HG03159 (cell line): Measurements from ENCODE around the gene PLA2G4B.

Experiments used
- ATAC-seq: cut with Tn5 transposase; IDR thresholded peaks from one replicate; pipeline ENCODE4 v1.9.1; 2021; ENCODE audit warnings: mild to moderate bottlenecking, moderate library complexity; ENCODE audit not compliant: unreplicated experiment

Gene PLA2G4B

GRCh38 chr15:41850482-41851166, 12.0 kb downstream of the PLA2G4B start:
- no peak for ATAC-seq

DNA sequence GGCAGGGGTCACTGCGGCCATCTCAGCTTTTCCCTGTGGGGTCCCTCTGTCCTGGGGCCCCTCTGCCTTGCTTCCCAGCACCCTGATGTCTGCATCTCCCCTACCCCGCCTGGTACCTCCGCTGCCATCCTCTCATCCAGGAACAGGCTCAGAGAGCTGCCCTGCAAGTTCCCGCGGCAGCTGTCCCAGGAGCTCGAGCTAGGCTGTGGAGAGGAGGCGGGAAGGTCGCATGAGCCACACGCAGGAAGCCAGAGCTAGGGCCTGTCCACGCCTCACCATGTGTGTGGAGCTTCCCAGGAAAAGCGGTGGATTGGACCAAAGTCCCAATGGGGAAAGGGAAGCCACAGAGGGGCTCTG, 12.5 kb downstream of the PLA2G4B start:
- no peak for ATAC-seq

DNA sequence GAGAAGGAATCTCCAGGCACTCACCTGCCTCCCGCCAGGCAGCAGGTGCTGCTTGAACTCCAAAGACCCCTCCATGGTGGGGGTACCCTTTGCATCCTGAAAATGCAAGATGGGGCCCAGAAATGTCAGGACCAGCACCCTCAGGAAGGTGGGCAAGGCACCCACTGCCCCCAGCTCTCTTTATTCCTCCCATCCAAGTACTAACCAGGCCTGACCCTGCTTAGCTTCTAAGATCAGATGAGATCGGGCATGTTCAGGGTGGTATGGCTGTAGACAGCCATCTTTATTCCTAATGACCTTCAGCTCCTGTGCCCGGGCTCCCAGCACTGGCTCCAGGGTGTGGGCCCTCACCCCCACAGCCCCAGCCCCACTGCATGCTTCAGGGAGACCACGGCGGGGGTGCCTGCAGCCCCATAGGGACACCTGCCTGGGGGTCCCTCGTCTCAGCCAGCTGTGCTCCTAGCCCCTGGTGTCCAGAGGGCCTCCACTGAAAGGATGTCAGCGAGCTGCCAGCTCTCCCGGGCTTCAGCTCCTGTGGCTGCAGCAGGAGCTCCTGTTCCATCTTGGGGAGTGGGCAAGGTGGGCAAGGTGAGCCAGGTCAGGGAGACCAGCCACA, 13.2 kb downstream of the PLA2G4B start:
- no peak for ATAC-seq

DNA sequence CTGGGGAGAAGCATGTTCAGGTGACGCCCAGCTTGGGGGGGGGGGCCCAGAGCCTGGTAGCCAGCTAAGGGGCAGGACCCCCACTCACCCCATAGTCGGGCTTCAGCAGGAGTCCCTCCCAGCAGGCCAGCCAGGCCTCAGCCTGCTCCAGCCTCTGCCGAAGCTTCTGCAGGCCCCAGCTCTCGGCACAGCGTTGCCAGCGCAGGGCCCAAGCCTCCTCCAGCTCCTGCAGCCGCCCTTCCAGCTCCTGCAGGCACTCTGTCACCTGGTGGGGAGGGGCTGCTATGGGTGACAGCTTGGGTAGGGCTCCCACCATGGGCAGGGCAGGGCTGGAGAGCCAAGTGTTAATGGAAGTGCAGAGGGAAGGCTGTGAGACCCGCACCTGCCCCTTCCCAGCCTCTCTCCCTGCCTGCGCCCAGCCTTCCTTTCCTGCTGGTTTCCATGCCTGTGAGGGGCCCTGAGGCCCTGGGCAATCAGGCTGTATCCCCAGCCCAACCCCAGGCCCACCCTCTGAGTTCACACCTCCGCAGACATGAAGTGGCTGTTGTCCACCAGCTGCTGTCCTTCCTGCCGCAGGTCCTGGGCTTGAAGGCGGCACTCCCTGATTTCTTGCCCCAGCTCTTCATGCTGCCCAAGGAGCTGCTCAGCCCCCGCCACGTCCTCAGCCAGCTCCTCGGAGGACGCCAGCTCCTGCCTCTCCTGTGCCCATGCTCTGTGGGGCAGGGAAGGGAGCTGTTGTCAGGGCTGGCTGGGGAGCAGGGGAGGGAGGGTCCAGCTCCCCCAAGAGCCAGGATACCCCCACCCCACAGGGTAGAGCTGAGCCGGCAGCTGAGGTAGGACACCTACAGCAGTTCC, 14.3 kb downstream of the PLA2G4B start:
- ATAC-seq: no peak

GRCh38 chr15:41853831-41854230, 15.2 kb downstream of the PLA2G4B start:
- no peak for ATAC-seq

- ATAC-seq: no peak
These were observed 15.8 kb downstream of the PLA2G4B start for GRCh38 chr15:41854443-41854842.

- ATAC-seq: no peak
These were observed 16.8 kb downstream of the PLA2G4B start for GRCh38 chr15:41855261-41855961.

DNA sequence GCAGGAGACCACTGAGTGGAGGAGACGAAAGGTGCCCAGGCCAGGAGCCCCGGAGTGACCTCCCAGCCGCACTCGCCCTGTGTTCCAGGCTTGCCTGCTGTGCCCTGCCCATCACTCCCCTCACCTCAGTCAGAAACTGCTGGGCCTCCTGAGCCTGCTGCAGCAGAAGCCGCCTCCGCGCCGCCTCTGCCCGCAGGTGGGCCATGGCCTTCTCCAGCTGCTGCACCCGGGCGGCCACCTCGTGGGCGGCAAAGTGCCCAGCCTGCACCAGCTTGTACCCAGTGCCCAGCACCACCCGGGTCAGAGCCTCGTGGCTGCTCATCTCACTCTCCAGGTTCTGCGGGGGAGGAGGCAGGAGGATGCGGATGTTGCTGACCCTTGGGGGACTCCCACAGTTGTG, 17.6 kb downstream of the PLA2G4B start:
- no peak for ATAC-seq

- ATAC-seq: no peak
These were observed 18.1 kb downstream of the PLA2G4B start for GRCh38 chr15:41856716-41857115.

GRCh38 chr15:41857316-41857715, 18.7 kb downstream of the PLA2G4B start:
- ATAC-seq: no peak

DNA sequence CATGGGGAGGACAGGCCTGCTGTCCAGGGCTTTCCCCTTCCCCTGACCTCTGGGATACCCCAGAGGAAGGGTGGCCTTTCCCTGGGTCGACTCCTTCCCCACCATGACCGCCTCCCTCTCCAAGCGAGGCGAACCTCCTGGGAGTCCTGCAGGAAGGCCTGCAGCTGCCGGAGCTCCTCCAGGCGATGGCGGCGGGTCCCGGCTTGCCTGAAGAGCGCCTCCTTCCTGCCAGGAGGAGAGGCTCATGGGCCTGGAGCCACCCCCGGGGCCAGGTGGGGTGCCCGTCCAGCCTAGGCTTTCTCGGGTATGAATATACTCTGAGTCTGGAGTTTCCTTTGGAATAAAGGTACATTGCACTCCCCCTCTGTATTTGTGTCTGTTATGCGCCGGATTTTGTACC, 20.1 kb downstream of the PLA2G4B start:
- no peak for ATAC-seq

GRCh38 chr15:41860049-41860828, 21.6 kb downstream of the PLA2G4B start:
- no peak for ATAC-seq

- no peak for ATAC-seq
These were observed 23.2 kb downstream of the PLA2G4B start for GRCh38 chr15:41861736-41862356.

GRCh38 chr15:41862515-41863116, 24.0 kb downstream of the PLA2G4B start:
- no peak for ATAC-seq

- no peak for ATAC-seq
These were observed 26.9 kb downstream of the PLA2G4B start for GRCh38 chr15:41865490-41866055.

- ATAC-seq: no peak
These were observed 27.6 kb downstream of the PLA2G4B start for GRCh38 chr15:41866263-41866703.

- no peak for ATAC-seq
These were observed 28.4 kb downstream of the PLA2G4B start for GRCh38 chr15:41866872-41867579.

DNA sequence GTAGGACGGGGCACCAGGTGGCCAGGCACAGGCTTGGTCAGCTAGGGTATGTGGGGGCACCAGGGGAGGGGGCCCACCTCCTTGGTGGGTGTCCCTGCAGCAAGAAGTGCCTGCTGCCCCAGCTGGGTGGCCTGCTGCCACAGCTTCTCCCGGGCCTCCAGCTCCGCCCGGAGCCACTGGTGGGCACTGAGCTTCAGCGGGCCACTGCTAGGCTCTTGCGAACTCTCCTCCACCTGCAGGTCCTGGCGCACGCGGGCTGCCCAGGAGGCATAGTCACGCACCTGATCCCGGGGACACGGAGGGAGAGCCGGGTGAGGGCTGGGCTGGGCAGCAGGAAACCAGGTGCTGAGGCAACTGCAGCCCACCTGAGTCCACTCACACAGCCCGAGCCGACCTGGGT, 29.7 kb downstream of the PLA2G4B start:
- ATAC-seq: no peak
